Left hindlimb (tissue), 1 donor: ENCODE data around the gene PHLPP1.

Experiments
- DNase-seq: peaks from one replicate; pipeline ENCODE4 v3.0.0-alpha.2; 2018

PHLPP1 gene

GRCh38 chr18:63025251-63026090 lies 310.1 kb downstream of the PHLPP1 start:
- DNase-seq = peak; percentile 75

- no peak for DNase-seq
Measured at GRCh38 chr18:63028380-63028779, 313.0 kb downstream of the PHLPP1 start.
